NCI-H82 treated with DMSO at 0.1 percent for 48 hours (cell line): ENCODE data around the gene RBM47.

Source experiments
- DNase-seq: peaks from one replicate; lab custom pipeline; 2025; ENCODE audit not compliant: unreplicated experiment; lab: John Stamatoyannopoulos, UW

The RBM47 gene

DNA sequence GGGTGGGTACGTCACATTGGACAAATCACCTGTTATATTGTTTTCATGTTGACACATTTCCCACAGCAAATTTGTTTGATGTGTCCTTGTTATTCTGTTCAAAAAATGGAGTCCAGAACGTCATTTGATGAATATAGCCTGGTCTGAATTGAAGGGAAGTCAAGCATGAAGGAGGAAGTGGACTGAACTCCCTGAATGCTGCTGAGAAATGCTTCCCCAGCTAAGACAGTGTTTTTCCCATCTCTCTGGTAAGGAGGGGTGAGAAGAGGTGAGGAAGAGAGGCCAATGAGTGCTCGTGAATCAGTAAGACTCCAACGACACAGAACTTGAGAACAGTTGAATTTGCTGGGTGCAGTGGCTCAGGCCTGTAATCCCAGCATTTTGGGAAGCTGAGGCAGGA lies 127.4 kb downstream of the RBM47 start:
- no peak for DNase-seq

DNA sequence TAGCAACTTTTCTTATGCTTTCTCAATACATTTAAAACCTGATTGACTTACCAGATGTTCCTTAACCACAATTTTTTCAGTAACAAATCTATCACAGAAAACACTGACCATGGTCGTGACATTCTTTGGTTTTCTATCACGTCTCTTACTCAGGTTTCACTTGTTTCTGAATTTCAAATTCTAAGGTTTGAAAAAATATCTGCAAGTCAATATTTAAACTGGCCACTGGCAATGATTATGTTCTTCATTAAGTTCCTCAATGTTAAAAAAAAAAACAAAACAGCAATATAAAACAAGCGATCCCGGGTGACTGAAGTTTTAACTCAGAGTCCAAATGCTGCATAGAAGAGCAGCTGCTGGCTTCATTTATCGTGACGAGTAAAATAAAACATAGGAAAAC lies 128.9 kb downstream of the RBM47 start:
- DNase-seq: no peak

DNA sequence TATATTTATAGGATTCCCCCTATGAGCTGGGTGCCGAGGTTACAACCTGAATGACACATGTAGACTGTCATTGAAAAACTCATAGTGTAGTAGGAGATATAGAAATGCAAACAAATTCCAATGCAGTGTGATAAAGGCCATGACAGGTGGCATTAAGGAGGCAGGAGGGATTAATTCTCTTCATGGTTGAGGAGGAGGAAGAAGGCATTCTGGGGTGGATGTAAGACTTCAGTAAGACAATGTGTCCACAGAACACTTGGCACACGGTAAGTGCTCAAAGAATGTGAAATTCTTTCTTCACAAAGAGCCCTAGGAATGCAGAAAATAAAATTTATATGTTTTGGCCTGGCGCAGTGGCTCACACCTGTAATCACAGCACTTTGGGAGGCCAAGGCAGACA lies 136.5 kb downstream of the RBM47 start:
- no peak for DNase-seq

DNA sequence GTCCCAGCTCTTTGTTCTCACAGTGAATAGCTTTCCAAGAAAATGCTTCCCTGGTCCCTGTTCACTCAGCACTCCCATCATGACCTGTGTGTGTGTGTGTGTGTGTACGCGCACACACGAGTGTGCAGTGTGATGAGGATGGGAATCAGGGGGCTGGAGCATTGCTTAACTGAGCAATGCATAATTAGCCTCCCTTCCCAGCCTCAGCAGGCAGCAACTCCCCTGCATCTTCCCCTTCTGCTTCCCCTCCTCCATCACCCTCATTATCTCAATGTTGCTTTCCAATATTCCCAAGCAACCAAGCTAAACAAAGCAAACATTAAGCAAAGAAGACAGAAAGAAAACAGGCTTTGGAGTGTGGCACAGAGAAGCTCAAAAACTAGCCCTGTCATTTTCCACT lies 137.0 kb downstream of the RBM47 start:
- no peak for DNase-seq

DNA sequence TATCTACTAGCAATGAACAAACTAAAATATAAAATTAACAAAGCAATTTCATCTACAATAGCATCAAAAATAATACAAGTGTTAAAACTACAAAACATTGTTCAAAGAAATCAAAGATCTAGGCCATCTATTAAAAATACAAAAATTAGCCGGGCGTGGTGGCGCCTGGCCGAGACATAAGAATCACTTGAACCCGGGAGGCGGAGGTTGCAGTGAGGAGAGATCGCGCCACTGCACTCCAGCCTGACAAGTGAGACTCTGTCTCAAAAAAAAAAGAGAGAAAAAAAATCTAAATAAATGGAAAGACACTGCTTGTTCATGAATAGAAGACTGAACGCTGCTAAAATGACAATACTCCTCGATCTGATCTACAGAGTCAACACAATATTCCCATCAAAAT lies 139.2 kb downstream of the RBM47 start:
- no peak for DNase-seq

DNA sequence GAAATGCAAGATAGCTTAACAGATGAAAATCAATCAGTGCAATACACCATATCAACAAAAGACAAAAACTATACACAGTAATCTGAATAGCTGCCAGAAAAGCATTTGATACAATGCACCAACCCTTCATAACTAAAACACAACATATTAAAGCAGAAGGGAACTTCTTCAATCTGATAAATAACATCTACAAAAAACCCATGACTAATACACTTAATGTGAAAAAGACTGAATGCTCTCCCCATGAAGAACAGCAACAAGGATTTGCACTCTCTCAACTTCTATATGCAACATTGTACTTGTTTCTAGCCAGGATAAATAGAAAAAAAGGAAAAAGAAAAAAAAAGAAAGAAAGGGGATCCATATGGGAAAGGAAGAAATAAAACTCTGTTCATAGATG lies 139.7 kb downstream of the RBM47 start:
- no peak for DNase-seq

DNA sequence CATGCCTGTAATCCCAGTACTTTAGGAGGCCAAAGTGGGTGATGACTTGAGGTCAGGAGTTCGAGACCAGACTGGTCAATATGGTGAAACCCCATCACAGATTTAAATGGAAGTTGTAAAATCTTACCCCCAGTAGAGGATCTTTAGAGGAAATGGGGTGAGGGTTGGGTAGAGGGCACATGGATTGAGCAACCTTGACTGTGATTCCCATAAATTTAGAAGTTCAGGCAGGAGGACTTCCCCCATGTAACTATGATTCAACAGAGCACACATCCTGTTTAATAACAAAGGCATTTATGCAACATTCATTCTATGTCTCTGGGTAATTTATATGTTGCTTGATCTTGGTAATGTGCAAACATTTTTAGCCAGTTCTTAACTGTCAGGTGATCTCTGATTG lies 143.1 kb downstream of the RBM47 start:
- no peak for DNase-seq

DNA sequence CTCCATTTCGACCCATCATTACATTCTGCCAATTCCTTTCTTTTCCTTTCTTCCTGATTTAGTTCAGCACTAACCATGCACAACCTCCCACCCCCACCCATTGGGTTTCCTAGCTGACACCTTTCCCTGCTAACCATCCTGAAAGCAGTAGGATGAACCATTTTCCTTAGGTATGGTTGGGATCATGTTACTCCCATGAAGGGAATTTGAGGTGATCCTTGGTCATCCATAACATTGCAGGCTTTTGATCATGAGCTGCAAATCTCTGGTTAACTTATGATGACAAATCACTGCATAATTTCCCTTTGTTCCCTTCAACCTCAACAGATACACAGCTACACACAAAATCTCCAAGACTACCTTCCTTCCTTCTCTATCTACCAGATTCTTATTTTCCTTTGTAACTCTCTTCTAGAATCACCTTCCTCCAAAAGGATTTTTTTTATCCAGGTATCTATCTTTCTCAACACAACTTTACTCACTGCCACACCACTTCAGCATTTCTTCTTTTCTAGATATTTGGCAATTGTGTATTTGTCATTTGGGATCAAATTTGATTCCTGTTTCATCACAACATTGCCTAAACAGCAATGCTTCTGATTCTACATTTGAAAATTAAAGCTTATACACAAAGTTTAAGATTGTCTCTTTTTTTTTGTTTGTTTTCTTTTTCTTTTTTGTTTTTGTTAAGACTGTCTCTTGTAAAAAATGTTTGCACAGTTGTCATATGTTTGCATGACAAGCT lies 145.1 kb downstream of the RBM47 start:
- no peak for DNase-seq

DNA sequence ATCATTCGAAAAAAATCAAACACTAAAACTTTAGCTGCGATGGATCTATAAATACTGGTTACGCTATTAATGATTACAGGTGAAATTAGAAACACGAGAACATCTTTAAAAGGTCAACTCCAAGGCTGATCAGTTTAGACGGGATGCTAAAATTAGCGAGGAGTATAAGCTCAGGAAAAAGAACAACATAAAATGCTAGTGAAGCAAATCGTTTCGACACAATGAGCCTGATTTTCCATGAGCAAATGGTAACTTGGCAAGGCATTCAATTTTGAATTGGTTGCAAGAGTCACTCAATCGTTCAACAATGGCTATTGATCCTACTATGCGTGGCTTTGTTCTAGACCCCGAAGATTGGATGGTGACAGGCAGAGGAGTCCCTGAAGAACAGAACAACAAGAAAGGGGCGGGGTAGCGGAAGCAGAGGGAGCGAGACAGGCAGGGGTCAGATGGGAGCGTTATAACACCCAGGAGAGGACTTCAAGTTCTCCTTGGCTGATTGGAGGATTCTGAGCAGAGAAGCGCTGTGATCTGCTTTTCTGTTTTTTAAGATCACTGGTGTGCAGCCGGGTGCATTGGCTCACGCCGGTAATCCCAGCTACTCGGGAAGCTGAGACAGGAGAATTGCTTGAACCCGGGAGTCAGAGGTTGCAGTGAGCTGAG lies 146.5 kb downstream of the RBM47 start:
- DNase-seq: no peak

DNA sequence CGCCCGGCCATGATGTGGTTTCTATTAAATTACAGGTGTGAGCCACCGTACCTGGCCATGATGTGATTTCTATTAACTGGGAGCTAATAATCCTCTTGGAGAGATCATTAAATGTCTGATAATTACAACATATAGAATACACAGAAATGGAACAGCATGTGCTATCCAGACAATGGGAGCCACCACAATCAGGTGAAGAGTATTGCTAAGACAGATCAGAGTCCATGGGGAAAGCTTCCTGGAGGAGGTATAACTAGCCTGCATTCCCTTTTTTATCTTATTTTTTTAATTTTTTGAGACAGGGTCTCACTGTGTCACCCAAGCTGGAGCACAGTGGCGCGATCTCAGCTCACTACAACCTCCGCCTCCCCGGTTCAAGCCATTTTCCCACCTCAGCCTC lies 147.7 kb downstream of the RBM47 start:
- DNase-seq: no peak

DNA sequence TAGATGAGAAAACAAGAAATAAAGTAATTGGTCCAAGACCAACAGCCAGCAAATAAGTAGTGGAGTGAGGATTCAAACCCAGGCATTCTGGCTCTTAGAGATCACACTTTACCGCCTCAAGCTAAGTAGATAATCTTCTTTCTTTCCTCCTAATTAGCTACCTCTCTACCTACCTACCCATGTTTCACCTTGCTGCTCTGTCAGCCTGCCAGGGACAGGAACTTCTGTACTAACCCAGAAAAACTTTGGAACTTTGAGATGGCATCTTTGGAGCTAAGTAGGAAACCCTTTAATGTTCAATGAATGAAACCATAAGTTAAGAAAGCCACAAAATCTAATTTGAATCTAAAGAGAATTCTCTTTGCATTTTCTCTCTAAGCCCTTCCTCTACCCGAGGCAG lies 149.4 kb downstream of the RBM47 start:
- no peak for DNase-seq

DNA sequence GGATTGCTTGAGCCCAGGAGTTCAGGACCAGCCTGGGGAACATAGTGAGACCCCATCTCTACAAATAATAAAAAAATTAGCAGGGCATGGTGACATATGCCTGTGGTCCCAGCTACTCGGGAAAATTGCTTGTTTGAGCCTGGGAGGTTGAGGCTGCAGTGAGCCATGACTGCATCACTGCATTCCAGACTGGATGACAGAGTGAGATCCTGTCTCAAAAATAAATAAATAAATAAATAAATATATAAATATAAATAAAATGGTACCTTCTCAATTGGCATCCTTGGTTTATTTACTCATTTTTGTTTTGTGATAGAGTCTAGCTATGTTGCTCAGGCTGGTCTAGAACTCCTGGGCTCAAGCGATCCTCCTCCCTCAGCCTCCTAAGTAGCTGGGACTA lies 150.3 kb downstream of the RBM47 start:
- DNase-seq: no peak

DNA sequence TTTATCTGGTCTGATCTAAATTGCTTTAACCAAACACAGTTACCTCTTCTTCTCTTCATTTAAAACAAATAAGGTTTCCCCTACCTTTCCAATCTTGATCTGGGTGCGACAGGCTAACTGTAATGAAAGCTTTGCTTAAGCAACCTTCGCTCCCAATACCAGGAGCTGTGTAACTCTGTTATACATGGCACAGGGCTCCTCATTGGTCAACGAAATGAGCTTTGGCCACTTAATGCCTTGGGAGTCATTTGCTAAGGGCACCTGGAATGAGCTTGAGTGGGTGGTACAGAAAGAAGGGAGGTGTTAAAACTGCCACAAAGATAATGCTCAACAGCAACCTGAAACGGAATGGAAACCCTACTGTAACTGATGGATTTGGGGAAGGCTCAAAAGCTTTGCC lies 154.1 kb downstream of the RBM47 start:
- DNase-seq: no peak

DNA sequence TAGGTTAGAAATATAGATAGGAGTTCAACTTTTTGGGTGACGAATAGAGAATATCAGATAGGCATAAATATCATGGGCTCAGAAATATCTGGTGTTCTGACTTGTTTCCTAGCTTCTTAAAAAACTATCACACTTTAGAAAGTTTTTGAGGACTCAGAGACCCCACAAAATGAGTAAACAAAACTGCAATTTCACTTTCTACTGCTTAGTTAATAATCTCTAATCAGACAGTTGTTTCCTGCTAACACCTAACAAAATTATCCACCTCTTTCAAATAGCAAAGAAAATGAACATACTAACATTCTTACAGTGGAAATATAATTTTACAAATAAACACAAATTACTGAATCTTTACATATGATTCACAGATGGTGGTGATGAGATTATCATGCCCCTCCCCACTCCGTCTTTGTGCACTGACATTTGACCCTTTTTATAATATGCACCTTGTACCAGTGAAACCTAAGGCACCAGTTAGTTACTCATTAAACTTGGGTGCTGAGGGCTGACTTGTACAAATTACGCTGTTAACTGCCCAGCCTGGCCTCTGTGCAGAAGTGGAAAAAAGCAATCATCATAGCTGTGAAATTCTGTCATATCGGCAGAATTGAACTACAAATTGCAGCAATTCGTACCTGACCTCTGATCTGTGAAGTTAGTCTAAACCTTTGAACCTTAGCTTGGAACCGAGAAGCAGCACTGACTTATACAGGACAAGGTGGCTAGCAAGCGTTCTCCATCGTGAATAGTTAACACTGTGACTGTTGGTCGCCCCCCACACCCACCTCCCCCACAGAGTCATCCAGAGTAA lies 155.9 kb downstream of the RBM47 start:
- DNase-seq: no peak

DNA sequence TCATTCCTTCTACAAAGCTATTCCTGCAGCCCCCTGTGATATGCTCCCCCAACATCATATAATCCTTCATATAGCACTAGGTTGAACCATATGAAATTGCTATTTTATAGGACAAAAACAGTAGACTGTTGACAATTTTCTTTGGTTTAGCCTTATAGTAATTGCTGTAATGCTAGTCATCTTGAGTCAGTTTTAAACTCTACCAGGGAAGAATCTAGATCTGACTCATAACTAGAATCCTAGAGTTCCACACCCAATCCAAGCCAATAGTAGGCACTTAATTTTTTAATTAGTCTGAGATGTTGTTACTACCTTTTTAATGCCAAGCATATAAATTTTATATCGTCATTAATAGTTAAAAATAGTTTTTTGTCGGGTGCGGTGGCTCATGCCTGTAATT lies 157.7 kb downstream of the RBM47 start:
- no peak for DNase-seq

DNA sequence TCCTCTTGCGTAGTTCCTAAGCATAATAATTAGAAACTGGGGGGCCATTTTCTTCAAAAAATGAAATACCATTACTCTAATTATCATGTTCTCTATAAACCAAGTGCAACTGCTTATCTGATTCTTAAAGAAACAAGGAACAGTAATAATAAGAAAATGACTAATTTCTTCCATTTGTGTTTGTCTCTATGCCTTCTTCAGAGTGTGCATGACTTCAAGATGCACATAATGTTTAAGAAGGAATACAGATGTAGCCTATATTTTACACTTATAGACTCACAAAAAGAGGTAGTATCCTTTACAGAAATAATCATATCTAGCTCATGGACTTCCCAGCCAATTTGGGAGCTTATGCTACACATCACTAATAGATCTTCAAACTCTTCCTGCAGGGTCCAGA lies 162.9 kb downstream of the RBM47 start:
- no peak for DNase-seq

DNA sequence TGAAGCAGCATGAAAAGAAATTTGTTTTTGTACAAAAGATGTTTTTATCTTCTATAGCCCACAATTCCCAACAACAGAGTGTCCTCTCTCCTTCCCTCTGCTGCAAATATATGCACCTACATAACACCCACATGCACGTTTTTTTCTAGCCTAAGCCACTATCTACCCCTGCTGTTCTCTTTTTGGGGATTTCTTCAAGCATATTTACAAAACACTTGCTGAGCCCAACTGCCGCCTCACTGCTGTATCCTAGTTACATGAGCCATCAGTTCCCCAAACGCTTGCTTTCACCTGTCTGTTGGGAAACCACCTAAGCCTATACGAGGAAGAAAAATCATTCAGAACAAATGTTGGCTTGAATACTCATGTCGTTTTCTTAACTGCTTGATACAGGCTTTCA lies 167.3 kb downstream of the RBM47 start:
- no peak for DNase-seq

DNA sequence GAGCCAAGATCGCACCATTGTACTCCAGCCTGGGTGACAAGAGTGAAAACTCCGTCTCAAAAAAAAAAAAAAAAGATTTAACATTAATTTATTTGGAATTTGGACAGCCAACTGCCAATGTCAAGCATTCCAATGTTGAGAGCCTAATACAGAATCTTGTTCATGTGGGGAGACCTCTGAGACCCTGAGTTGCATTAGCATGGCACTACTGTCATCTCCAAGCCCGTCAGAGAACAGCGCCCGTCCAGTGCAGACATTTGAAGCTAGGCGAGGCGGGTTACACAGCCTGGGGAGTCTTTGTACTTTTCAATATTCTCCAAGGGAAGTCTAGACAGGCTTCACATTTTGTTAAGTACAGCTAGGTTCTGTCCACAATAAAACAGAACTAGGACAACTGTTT lies 167.8 kb downstream of the RBM47 start:
- DNase-seq: no peak

DNA sequence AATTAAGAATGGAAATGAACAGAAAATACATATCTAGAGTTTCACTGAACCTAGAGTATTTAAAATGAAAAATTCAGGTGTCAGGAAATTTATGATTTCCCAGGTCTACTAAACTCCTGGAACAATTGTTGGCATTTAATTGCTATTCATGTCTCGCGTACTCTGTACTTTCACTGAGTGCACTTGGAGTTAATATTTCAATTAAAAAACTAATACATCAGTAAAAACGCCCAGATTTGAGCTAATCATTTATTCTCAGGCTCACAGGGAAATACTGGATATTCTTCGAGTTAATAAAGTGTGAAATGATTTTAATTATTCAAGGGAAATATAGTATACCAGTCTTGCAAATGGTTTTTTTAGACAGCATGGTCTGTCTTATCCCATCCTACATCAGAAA lies 168.6 kb downstream of the RBM47 start:
- DNase-seq: no peak

DNA sequence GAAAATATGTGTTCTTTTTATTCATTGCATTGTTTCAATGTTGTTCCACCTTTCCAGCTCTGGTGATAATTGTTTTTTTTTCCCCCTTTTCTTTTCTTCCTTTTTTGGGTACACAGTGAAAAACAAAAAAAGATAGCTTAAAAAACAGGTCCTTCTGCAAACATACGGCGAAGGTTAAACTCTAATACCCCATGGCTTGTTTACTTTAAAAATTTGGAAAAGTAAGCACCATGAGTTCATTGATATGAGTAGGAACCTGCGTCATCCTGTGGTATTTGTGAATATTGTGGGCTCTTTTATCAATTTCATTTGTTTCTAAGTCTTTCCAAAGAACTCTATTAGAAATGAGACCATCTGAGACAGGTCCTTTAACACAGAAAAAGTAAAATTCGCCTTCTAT lies 171.0 kb downstream of the RBM47 start:
- no peak for DNase-seq

DNA sequence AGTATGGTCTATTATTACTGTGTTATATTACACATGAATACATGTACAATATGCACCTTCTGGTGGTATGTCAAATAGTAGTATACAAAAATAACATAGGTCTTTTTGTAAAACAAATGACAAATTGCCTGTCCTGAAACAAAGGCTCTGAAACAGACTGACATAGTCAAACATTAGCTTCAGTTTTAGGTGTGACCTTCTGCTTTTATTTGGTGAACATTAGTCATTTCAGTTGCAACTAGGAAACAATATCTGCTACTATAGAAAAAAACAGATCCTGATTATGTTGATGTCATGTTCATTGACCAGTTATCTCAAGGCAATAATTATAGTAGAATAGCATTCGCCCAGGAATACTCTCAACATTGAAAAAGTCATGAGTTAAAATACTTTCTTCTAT lies 171.6 kb downstream of the RBM47 start:
- DNase-seq: no peak

DNA sequence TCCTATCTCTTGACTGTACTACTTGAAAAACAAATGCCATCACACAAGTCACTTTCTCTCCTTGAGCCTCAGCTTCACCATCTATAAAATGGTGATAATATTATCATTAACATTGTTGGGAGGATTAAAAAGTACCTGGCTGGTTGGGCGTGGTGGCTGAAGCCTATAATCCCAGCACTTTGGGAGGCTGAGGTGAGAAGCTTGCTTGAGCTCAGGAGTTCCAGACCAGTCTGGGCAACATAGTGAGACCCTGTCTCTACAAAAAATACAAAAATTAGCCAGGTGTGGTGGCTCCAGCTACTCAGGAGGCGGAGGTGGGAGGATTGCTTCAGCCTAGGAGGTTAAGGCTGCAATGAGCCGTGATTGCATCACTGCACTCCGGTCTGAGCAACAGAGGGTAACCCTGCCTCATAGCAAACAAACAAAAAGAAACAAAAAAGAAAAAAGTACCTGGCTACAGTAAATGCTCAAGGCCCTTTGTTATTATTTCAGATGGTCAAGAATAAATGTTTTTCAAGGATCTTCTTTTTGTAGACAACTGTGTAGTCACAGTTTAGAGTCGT lies 174.2 kb downstream of the RBM47 start:
- no peak for DNase-seq
